VCaP (cell line): ENCODE data around the gene CDK2AP2.

Experiments
- H3K27ac ChIP-seq: fragments of 450-650 bp; 2 replicates; pipeline ENCODE4 v1.5.1; 2017
- TF ChIP-seq, protein P1 (sequence below): fragments of 450-650 bp; conservative IDR thresholded peaks from 2 replicates; pipeline ENCODE4 v1.5.1; 2017; ENCODE audit warnings: mild to moderate bottlenecking, moderate library complexity

CDK2AP2 gene

DNA sequence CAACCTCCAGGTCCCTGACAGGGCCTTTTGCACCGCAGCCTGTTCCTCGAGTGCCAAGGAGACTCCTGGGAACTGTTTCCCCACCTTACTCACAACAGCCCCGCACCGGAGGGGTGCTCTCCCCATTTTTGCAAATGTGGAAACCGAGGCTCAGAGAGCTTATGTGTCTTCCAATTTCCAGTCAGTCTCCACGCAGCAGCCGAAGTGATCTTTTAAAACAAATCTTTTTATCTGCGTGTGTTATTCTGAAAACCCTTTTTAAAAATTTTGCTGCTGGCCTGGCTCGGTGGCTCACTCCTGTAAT is 38.5 kb downstream of the CDK2AP2 start:
- TF ChIP-seq, protein P1, sequence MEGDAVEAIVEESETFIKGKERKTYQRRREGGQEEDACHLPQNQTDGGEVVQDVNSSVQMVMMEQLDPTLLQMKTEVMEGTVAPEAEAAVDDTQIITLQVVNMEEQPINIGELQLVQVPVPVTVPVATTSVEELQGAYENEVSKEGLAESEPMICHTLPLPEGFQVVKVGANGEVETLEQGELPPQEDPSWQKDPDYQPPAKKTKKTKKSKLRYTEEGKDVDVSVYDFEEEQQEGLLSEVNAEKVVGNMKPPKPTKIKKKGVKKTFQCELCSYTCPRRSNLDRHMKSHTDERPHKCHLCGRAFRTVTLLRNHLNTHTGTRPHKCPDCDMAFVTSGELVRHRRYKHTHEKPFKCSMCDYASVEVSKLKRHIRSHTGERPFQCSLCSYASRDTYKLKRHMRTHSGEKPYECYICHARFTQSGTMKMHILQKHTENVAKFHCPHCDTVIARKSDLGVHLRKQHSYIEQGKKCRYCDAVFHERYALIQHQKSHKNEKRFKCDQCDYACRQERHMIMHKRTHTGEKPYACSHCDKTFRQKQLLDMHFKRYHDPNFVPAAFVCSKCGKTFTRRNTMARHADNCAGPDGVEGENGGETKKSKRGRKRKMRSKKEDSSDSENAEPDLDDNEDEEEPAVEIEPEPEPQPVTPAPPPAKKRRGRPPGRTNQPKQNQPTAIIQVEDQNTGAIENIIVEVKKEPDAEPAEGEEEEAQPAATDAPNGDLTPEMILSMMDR, result peak; percentile 67
- H3K27ac ChIP-seq, result peak overlapping the region; percentile 98

DNA sequence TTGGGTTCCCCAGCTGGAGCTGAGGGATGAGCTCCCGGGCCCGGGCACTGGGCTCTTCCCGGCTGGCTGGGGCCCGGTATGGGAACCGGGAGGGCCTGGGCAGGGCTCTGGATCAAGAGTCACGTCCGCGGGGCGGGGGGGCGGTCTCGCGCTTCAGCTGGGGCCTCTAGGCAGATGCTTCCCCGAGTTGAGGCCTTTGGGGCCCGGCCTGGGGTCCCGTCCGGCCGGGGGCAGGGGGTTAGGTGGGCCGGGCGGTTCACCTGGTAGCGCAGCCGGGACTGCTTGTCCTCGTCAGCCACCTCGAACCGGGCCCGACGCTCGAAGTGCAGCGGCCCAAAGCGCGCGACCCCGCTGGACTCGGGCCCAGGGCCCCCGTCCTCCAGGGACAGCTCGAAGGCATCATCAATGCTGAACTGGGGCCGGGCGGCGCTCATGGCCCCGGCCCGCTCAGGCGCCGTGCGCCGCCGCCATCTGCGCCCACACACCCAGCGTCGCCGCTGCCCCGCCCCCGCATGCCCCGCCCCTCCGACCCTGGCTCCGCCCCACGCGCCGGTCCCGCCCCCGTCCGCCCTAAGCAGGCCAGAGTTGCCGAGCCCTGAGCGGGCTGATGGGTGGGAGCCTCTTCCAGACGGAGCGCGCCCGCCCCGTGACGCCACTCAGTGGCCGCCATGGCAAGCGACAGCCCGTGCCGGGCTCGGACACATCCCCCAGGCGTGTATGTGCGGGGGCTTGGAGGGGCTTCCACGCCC is 39.0 kb downstream of the CDK2AP2 start, which contains the start of gene TMEM134:
TSS of gene TMEM134 (minus strand) at position 493 of the 749 bp plus-strand sequence. CDS start at position 434, 59 bp downstream.
- H3K27ac ChIP-seq, result peak within 1 kb of the TSS; percentile 98

DNA sequence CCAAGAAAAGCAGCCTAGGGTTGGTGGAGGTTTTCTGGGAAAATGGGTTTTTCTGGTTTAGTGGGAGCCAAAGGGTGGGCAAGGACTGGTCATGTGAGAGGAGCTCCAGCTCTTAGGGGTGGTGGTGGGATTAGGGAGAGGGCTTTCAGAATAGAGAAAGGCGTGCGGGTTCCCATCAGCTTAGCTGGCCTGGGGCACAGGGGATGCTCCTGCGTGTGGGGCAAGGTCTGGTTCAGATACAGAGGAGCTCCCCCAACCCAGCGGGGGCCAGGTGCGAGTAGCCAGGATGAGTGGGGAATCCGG is 39.6 kb downstream of the CDK2AP2 start:
- TF ChIP-seq, protein P1, result no peak
- peak overlapping the region; percentile 98 for H3K27ac ChIP-seq

More for the DNA sequence above, 39.0 kb downstream of the CDK2AP2 start, which contains the start of gene TMEM134:
- TF ChIP-seq, protein P1, result peak; percentile 85

DNA sequence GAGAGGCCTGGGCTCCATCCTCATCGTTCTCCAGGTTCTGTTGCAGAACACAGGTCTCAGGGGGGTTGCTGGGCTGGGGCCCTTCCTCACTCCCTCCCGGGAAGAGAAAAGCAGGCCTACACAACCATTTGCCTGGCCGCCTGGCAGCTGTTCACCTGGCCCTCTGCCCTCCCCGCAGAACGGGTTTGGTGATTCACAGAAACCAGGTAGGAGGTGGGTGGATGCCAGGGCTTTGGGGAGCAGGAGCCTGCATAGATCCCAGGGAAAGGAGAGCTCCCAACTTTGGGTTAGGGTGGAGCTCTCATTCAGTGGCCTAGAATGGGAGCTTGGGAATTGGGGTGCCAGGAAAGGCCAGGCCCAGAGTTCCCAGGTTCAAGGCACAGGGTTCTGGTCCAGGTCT is 39.9 kb downstream of the CDK2AP2 start:
- H3K27ac ChIP-seq, result peak overlapping the region; percentile 98
- TF ChIP-seq, protein P1, result no peak

DNA sequence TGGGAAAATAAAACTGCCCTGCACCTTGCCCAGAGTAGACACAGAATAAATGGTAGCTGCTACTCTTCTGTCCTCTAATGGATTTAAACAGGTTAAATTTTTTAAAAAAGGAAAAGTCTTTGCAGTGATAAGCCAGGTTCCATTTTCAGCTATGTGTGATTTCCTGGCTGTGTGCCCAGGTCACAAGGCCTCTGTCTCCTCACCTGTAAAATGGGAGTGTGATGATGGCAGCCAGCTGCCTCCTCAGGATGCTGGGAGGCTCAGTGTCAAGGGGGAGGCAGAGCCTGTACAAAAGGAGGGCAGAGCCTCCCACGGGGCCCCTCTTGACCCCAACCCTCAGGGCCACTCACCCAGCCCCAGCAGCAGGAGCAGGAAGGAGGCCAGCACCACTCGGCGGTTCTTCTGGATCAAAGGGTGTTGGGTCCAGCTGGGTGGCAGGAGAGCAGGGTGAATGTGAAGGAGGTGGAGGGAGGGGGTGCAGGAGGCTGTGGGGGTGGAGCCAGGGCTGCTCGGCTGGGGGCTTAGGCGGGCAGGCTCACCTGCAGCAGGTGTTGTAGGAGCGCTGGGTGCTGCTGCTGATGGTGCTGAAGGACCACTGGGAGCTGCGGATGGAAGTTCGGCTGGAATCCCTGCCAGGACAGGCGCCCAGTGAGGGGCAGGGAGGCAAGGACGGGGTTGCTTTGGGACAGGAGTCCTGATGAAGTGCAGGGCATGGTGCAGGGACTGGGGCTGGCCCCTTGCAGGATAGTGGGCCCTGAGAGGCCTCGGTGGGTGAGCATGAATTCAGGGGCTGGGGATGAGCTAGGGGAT is 40.8 kb downstream of the CDK2AP2 start:
- H3K27ac ChIP-seq, result peak overlapping the region; percentile 98
- TF ChIP-seq, protein P1, result no peak

DNA sequence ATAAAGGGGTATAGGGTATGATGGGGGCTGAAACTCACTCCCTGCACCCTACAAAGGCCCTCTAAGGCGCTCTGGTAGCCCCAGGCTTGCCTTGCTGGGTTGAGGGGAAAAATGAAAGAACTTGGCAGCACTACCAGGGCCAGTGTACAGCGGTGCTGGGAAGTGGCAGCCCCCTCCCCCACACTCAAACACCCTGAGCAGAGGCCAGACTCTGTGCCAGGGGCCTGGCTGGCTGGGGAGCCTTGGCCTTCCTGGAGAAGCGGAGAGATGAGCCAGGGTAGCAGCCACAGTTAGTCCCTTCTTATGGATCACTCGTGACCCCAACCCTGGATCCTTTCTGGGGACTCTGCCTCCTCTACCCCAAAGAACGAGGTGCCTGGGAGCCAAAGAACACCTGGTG is 41.6 kb downstream of the CDK2AP2 start:
- H3K27ac ChIP-seq, result peak overlapping the region; percentile 98
- TF ChIP-seq, protein P1, result no peak

DNA sequence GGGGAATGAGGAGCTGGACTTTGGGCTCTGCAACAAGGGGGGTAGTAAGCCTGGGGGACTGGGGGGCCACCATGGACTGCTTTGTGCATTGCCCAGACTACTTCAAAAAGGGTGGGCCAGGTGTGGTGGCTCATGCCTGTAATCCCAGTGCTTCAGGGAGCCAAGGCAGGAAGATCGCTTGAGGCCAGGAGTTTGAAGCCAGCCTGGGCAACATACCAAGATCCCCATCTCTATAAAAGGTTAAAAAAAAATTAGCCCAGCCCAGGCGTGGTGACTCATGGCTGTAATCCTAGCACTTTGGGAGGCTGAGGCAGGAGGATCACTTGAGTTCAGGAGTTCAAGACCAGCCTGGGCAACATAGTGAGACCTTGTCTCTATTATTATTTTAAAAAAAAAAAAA is 42.4 kb downstream of the CDK2AP2 start:
- H3K27ac ChIP-seq, result peak overlapping the region; percentile 98

DNA sequence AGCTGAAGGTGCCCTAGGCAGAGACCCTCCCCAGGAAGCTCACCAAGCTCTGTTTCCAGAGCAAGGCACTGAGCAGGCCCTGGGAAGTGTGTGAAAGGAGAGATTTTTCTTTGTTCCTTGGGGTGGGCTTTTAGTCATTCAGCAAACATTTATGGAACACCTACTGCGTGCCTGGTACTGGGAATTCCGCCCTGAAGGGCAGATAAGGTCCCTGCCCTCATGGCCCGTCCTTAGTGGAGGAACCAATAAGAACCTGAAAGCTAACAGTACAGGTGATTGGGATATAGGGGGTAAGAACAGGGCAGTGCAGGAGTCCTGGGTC is 42.8 kb downstream of the CDK2AP2 start:
- peak overlapping the region; percentile 98 for H3K27ac ChIP-seq
- TF ChIP-seq, protein P1, result no peak
